GM23338 (cell line): ENCODE results near the gene PLS3. TPM values are rescaled to one million over a fixed set of nuclear protein-coding genes. Genes with fewer than 3 reads are reported as not detected.

Experiments
- ATAC-seq: fragments of 200-7000 bp; cut with Tn5 transposase; 3 replicates; pipeline ENCODE4 v1.9.1; 2020
- DNase-seq: peaks from one replicate; pipeline ENCODE4 v3.0.0-alpha.2; 2015; ENCODE audit warnings: low spot score
- H2AFZ ChIP-seq: fragments of 200-600 bp; sonication (generic); 2 replicates; pipeline ENCODE4 v1.8.0; 2016; ENCODE audit warnings: antibody characterized with exemption, mild to moderate bottlenecking, moderate library complexity
- H3F3A ChIP-seq: fragments of 200-600 bp; sonication (generic); replicated peaks from 2 replicates; pipeline ENCODE4 v1.8.0; 2017; ENCODE audit warnings: antibody characterized with exemption, mixed run types, low read depth
- H3K27ac ChIP-seq: fragments of 200-600 bp; sonication (generic); 2 replicates; pipeline ENCODE4 v1.6.1; 2016; ENCODE audit warnings: low read depth
- H3K27me3 ChIP-seq: fragments of 200-600 bp; sonication (generic); 2 replicates; pipeline ENCODE4 v1.8.0; 2016; ENCODE audit warnings: mild to moderate bottlenecking, mixed run types, moderate library complexity; ENCODE audit not compliant: insufficient read depth
- H3K36me3 ChIP-seq: fragments of 200-600 bp; sonication (generic); 2 replicates; pipeline ENCODE4 v1.8.0; 2016; ENCODE audit warnings: mild to moderate bottlenecking; ENCODE audit not compliant: insufficient read depth
- H3K4me1 ChIP-seq: fragments of 200-600 bp; sonication (generic); 2 replicates; pipeline ENCODE4 v1.8.0; 2016; ENCODE audit warnings: mild to moderate bottlenecking, moderate library complexity; ENCODE audit not compliant: insufficient read depth
- H3K4me2 ChIP-seq: fragments of 200-600 bp; sonication (generic); 2 replicates; pipeline ENCODE4 v1.7.1; 2017; ENCODE audit warnings: mixed run types
- H3K4me3 ChIP-seq: fragments of 200-600 bp; sonication (generic); 2 replicates; pipeline ENCODE4 v1.6.1; 2016; ENCODE audit warnings: mixed run types
- H3K79me2 ChIP-seq: fragments of 200-600 bp; sonication (generic); replicated peaks from 2 replicates; pipeline ENCODE4 v1.8.0; 2017; ENCODE audit warnings: mild to moderate bottlenecking; ENCODE audit not compliant: insufficient read depth
- H3K9me2 ChIP-seq: fragments of 200-600 bp; sonication (generic); 2 replicates; pipeline ENCODE4 v1.8.0; 2017; ENCODE audit not compliant: insufficient read depth
- H4K20me1 ChIP-seq: fragments of 200-600 bp; sonication (generic); replicated peaks from 2 replicates; pipeline ENCODE4 v1.8.0; 2017; ENCODE audit warnings: mild to moderate bottlenecking; ENCODE audit not compliant: insufficient read depth
- H3K27ac Mint-ChIP-seq: 2 replicates; pipeline ENCODE4 v1.8.0; 2020; ENCODE audit warnings: inconsistent platforms, mild to moderate bottlenecking, moderate library complexity, mixed read lengths
- H3K27me3 Mint-ChIP-seq: 3 replicates; pipeline ENCODE4 v1.8.0; 2022; ENCODE audit warnings: low read depth, mild to moderate bottlenecking, moderate library complexity, mixed read lengths, inconsistent platforms; ENCODE audit not compliant: insufficient read depth, poor library complexity
- H3K36me3 Mint-ChIP-seq: 3 replicates; pipeline ENCODE4 v1.8.0; 2021; ENCODE audit warnings: low read depth, mild to moderate bottlenecking, inconsistent platforms, moderate library complexity, mixed read lengths
- H3K4me1 Mint-ChIP-seq: 3 replicates; pipeline ENCODE4 v1.8.0; 2020; ENCODE audit warnings: mild to moderate bottlenecking, inconsistent platforms, mixed read lengths
- H3K4me3 Mint-ChIP-seq: 3 replicates; pipeline ENCODE4 v1.8.0; 2021; ENCODE audit warnings: moderate library complexity, mild to moderate bottlenecking, inconsistent platforms, mixed read lengths
- H3K9me3 Mint-ChIP-seq: 3 replicates; pipeline ENCODE4 v1.8.0; 2020; ENCODE audit warnings: moderate library complexity, mild to moderate bottlenecking, inconsistent platforms, mixed read lengths
- CREB1 ChIP-seq: fragments of 250-450 bp; sonication (Bioruptor Pico); IDR thresholded peaks from 2 replicates; pipeline ENCODE4 v1.5.0; 2020; ENCODE audit warnings: low read depth, mild to moderate bottlenecking, moderate library complexity
- EZH2 ChIP-seq: fragments of 200-600 bp; sonication (generic); IDR thresholded peaks from one replicate; pipeline ENCODE4 v1.8.0; 2017; ENCODE audit warnings: antibody characterized with exemption, mild to moderate bottlenecking, low read depth; ENCODE audit not compliant: unreplicated experiment
- JUNB ChIP-seq: IDR thresholded peaks from one replicate; pipeline ENCODE4 v1.6.1; 2016; ENCODE audit warnings: antibody characterized with exemption; ENCODE audit not compliant: unreplicated experiment
- NANOG ChIP-seq: IDR thresholded peaks from 2 replicates; pipeline ENCODE4 v1.6.1; 2016; ENCODE audit warnings: antibody characterized with exemption, borderline replicate concordance
- POLR2AphosphoS5 ChIP-seq: IDR thresholded peaks from 2 replicates; pipeline ENCODE4 v1.6.1; 2016; ENCODE audit warnings: antibody characterized with exemption, low read depth
- STAT1 ChIP-seq: IDR thresholded peaks from one replicate; pipeline ENCODE4 v1.6.1; 2016; ENCODE audit warnings: antibody characterized with exemption; ENCODE audit not compliant: unreplicated experiment
- ZNF114 ChIP-seq: fragments of 250-450 bp; sonication (Bioruptor Pico); IDR thresholded peaks from 2 replicates; pipeline ENCODE4 v1.5.0; 2020; ENCODE audit warnings: mild to moderate bottlenecking, moderate library complexity
- ZNF331 ChIP-seq: fragments of 250-450 bp; sonication (Bioruptor Pico); IDR thresholded peaks from 2 replicates; pipeline ENCODE4 v1.5.0; 2020; ENCODE audit warnings: low read depth, mild to moderate bottlenecking, moderate library complexity
- polyA plus RNA-seq: library from polyadenylated mRNA; unstranded; fragments of >200 nt; fragmentation: Nextera tagmentation; extraction: Ambion mirVana; gene quantifications from 2 replicates; pipeline ENCODE4 v1.2.1, GENCODE V29; 2016
- total RNA-seq: library from RNA; depleted of rRNA; stranded (reverse); fragments of >200 nt; shearing (Covaris generic); gene quantifications from 2 replicates; pipeline ENCODE4 v1.2.3, GENCODE V29; 2014
- TF ChIP-seq, protein P1 (sequence below): IDR thresholded peaks from 2 replicates; pipeline ENCODE4 v1.6.1; 2016; ENCODE audit warnings: antibody characterized with exemption
- TF ChIP-seq, protein P2 (sequence below), 2 experiments: fragments of 200-600 bp in 1 of 2; sonication (generic) in 1 of 2; conservative IDR thresholded peaks; 2 replicates each; pipeline versions ENCODE4 v1.5.1 to v1.6.1; 2016 to 2017; ENCODE audit warnings: antibody characterized with exemption in 2 of 2, low read depth in 2 of 2, mild to moderate bottlenecking in 2 of 2, moderate library complexity in 1 of 2
- TF ChIP-seq, protein P3 (sequence below): fragments of 250-450 bp; sonication (Bioruptor Pico); IDR thresholded peaks from 2 replicates; pipeline ENCODE4 v1.5.0; 2020; ENCODE audit warnings: mild to moderate bottlenecking, moderate library complexity

Gene PLS3
- total and polyA plus RNA-seq, 2 experiments from 2014 or later, result 81.6 to 128 TPM

DNA sequence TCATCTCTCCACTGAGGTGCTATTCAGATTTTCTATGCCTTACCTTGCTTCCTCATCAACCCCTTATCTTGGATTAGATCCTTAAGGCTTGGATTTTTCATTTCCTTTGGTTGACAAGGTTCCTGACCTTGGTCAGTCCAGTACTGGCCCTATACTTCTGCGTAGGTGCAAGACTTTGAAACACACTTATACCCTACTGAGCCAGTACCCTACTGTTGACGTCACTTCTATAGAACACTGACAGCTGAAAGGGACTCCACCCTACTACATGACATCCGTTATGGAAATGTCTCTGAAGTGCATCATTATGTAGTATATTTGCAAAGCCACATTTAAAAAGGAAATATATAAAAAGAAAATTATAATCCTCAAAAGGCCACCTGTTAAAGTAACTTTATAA lies 12.0 kb upstream of the PLS3 start:
- Histone ChIP-seq H3K79me2 (no peaks in the 10 kb centered on the region), H3K36me3 (no peaks in the 10 kb centered on the region), H3K4me2 (no peak overlapping the region), H3K4me1 (peaks cover 18% of the 10 kb centered on the region), H4K20me1 (no peaks in the 10 kb centered on the region), H3K27ac (no peak overlapping the region), H3K27me3 (no peaks in the 10 kb centered on the region), H3K9me2 (no peaks in the 10 kb centered on the region), H2AFZ (no peak overlapping the region), H3F3A (no peaks in the 10 kb centered on the region), H3K4me3 (no peak overlapping the region)
- TF ChIP-seq POLR2AphosphoS5 (no peak), ZNF331 (CRISPR knock-in tag) (no peak), NANOG (no peak), ZNF114 (CRISPR knock-in tag) (no peak), CREB1 (CRISPR knock-in tag) (no peak), JUNB (no peak)
- TF ChIP-seq, protein P1, sequence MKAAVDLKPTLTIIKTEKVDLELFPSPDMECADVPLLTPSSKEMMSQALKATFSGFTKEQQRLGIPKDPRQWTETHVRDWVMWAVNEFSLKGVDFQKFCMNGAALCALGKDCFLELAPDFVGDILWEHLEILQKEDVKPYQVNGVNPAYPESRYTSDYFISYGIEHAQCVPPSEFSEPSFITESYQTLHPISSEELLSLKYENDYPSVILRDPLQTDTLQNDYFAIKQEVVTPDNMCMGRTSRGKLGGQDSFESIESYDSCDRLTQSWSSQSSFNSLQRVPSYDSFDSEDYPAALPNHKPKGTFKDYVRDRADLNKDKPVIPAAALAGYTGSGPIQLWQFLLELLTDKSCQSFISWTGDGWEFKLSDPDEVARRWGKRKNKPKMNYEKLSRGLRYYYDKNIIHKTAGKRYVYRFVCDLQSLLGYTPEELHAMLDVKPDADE, result no peak
- TF ChIP-seq, protein P2, sequence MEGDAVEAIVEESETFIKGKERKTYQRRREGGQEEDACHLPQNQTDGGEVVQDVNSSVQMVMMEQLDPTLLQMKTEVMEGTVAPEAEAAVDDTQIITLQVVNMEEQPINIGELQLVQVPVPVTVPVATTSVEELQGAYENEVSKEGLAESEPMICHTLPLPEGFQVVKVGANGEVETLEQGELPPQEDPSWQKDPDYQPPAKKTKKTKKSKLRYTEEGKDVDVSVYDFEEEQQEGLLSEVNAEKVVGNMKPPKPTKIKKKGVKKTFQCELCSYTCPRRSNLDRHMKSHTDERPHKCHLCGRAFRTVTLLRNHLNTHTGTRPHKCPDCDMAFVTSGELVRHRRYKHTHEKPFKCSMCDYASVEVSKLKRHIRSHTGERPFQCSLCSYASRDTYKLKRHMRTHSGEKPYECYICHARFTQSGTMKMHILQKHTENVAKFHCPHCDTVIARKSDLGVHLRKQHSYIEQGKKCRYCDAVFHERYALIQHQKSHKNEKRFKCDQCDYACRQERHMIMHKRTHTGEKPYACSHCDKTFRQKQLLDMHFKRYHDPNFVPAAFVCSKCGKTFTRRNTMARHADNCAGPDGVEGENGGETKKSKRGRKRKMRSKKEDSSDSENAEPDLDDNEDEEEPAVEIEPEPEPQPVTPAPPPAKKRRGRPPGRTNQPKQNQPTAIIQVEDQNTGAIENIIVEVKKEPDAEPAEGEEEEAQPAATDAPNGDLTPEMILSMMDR (conservative IDR thresholded peaks at IDR 0.05; ENCODE audit: low read depth in 2 of 2), result no peak
- Mint-ChIP-seq H3K27ac (no peak overlapping the region), H3K9me3 (peaks cover 4% of the 10 kb centered on the region; the same call in 1 of the 3 replicates), H3K4me3 (no peak overlapping the region), H3K27me3 (peaks cover 3% of the 10 kb centered on the region), H3K36me3 (no peaks in the 10 kb centered on the region), H3K4me1 (peaks cover 22% of the 10 kb centered on the region; the same call in 2 of the 3 replicates)
- ATAC-seq (no peak), DNase-seq (no peak)

DNA sequence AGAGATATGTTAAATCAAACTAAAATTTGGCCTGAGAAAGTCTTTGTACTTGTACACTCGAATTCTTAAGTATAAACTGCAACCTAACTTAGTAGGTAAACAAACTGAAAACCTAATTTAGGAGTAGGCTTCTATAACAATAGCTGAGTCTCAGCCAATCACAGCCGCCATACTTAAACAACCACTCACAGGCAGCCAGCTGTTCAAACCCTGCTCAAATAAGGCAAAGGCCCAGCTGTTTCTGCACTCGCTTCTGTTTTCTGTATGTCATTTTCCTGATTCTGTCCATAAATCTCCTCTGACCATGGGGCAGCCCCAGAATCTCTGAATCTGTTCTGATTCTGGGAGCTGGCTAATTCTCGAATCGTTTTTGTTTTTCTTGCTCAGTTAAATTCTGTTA lies 7.8 kb upstream of the PLS3 start:
- Histone ChIP-seq H3K79me2 (no peaks in the 10 kb centered on the region), H3K27me3 (no peaks in the 10 kb centered on the region), H3F3A (no peaks in the 10 kb centered on the region), H4K20me1 (no peaks in the 10 kb centered on the region), H3K4me1 (peaks cover 3% of the 10 kb centered on the region), H3K4me2 (no peak overlapping the region), H2AFZ (no peak overlapping the region), H3K36me3 (no peaks in the 10 kb centered on the region), H3K9me2 (no peaks in the 10 kb centered on the region), H3K4me3 (no peak overlapping the region), H3K27ac (no peak overlapping the region)
- TF ChIP-seq STAT1, result no peak
- TF ChIP-seq, protein P3, sequence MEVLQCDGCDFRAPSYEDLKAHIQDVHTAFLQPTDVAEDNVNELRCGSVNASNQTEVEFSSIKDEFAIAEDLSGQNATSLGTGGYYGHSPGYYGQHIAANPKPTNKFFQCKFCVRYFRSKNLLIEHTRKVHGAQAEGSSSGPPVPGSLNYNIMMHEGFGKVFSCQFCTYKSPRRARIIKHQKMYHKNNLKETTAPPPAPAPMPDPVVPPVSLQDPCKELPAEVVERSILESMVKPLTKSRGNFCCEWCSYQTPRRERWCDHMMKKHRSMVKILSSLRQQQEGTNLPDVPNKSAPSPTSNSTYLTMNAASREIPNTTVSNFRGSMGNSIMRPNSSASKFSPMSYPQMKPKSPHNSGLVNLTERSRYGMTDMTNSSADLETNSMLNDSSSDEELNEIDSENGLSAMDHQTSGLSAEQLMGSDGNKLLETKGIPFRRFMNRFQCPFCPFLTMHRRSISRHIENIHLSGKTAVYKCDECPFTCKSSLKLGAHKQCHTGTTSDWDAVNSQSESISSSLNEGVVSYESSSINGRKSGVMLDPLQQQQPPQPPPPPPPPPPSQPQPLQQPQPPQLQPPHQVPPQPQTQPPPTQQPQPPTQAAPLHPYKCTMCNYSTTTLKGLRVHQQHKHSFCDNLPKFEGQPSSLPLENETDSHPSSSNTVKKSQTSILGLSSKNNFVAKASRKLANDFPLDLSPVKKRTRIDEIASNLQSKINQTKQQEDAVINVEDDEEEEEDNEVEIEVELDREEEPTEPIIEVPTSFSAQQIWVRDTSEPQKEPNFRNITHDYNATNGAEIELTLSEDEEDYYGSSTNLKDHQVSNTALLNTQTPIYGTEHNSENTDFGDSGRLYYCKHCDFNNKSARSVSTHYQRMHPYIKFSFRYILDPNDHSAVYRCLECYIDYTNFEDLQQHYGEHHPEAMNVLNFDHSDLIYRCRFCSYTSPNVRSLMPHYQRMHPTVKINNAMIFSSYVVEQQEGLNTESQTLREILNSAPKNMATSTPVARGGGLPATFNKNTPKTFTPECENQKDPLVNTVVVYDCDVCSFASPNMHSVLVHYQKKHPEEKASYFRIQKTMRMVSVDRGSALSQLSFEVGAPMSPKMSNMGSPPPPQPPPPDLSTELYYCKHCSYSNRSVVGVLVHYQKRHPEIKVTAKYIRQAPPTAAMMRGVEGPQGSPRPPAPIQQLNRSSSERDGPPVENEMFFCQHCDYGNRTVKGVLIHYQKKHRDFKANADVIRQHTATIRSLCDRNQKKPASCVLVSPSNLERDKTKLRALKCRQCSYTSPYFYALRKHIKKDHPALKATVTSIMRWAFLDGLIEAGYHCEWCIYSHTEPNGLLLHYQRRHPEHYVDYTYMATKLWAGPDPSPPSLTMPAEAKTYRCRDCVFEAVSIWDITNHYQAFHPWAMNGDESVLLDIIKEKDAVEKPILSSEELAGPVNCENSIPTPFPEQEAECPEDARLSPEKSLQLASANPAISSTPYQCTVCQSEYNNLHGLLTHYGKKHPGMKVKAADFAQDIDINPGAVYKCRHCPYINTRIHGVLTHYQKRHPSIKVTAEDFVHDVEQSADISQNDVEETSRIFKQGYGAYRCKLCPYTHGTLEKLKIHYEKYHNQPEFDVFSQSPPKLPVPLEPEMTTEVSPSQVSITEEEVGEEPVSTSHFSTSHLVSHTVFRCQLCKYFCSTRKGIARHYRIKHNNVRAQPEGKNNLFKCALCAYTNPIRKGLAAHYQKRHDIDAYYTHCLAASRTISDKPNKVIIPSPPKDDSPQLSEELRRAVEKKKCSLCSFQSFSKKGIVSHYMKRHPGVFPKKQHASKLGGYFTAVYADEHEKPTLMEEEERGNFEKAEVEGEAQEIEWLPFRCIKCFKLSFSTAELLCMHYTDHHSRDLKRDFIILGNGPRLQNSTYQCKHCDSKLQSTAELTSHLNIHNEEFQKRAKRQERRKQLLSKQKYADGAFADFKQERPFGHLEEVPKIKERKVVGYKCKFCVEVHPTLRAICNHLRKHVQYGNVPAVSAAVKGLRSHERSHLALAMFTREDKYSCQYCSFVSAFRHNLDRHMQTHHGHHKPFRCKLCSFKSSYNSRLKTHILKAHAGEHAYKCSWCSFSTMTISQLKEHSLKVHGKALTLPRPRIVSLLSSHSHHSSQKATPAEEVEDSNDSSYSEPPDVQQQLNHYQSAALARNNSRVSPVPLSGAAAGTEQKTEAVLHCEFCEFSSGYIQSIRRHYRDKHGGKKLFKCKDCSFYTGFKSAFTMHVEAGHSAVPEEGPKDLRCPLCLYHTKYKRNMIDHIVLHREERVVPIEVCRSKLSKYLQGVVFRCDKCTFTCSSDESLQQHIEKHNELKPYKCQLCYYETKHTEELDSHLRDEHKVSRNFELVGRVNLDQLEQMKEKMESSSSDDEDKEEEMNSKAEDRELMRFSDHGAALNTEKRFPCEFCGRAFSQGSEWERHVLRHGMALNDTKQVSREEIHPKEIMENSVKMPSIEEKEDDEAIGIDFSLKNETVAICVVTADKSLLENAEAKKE (CRISPR knock-in tag), result no peak
- TF ChIP-seq EZH2, result no peak
- TF ChIP-seq, protein P2 (conservative IDR thresholded peaks at IDR 0.05; ENCODE audit: low read depth in 2 of 2), result no peak
- peak; percentile 17 for DNase-seq
- Mint-ChIP-seq H3K9me3 (no peaks in the 10 kb centered on the region), H3K36me3 (no peaks in the 10 kb centered on the region), H3K4me3 (no peak overlapping the region), H3K27me3 (peaks cover 5% of the 10 kb centered on the region), H3K27ac (no peak overlapping the region), H3K4me1 (peaks cover 8% of the 10 kb centered on the region)
- ATAC-seq, result peak; percentile 46; the same call in 2 of the 3 replicates
